Mucosa of rectum (tissue), 2 donors: ENCODE results near the gene CPNE1.

ENCODE experiments used
- H3K27ac ChIP-seq, 2 donors: one replicate each; pipeline ENCODE4 v1.7.0; 2013; ENCODE audit warnings: inconsistent platforms in 2 of 2, low read depth in 2 of 2, low read length in 2 of 2
- H3K27me3 ChIP-seq, 2 donors: one replicate each; pipeline ENCODE4 v1.7.0; 2013; ENCODE audit warnings: low read length in 2 of 2; ENCODE audit not compliant: control insufficient read depth in 2 of 2, insufficient read depth in 2 of 2
- H3K36me3 ChIP-seq, 2 donors: one replicate each; pipeline ENCODE4 v1.7.0; 2013; ENCODE audit warnings: low read length in 2 of 2; ENCODE audit not compliant: control insufficient read depth in 2 of 2, insufficient read depth in 2 of 2
- H3K4me1 ChIP-seq, 2 donors: one replicate each; pipeline ENCODE4 v1.7.0; 2013; ENCODE audit warnings: low read length in 2 of 2, mild to moderate bottlenecking in 1 of 2; ENCODE audit not compliant: control insufficient read depth in 2 of 2, insufficient read depth in 2 of 2
- H3K4me3 ChIP-seq, 2 donors: one replicate each; pipeline ENCODE4 v1.7.0; 2013; ENCODE audit warnings: low read length in 2 of 2
- H3K9ac ChIP-seq, 2 donors: one replicate each; pipeline ENCODE4 v1.7.0; 2013; ENCODE audit warnings: low read length in 2 of 2, low read depth in 1 of 2, mild to moderate bottlenecking in 1 of 2
- H3K9me3 ChIP-seq, 2 donors: one replicate each; pipeline ENCODE4 v1.7.0; 2013; ENCODE audit warnings: low read length in 2 of 2; ENCODE audit not compliant: control insufficient read depth in 2 of 2
- donor health status: healthy.
- donor health status: Normal muscosa, but diverticular disease.

CPNE1 gene

DNA sequence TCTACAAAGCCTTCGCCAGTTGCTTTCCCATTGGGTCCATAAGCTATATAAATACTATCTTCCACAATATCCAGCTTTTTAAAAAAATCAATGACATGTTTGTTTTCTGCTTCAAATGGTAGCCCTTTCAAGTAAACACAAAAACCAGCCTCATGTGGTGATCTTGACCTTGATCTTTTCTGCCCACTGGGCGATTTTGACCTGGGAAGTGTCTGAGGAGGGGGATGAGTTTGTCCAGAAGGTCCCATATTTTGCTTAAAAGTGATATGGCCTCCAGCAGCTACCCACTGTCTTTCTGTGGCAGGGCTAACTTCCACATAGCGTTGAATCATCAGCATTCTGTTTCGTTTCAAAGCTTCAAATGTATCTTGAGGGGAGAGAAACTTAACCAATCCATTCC, 10.8 kb downstream of the CPNE1 start:
- H3K27me3 ChIP-seq = no peaks in the 10 kb centered on the region
- H3K36me3 ChIP-seq = peaks cover 26 to 33% of the 10 kb centered on the region in 2 donors
- peaks cover 0 to 2% of the 10 kb centered on the region in 2 donors for H3K4me1 ChIP-seq
- no peak overlapping the region for H3K27ac ChIP-seq
- no peak overlapping the region for H3K4me3 ChIP-seq
- no peaks in the 10 kb centered on the region for H3K9me3 ChIP-seq
- no peak overlapping the region for H3K9ac ChIP-seq

DNA sequence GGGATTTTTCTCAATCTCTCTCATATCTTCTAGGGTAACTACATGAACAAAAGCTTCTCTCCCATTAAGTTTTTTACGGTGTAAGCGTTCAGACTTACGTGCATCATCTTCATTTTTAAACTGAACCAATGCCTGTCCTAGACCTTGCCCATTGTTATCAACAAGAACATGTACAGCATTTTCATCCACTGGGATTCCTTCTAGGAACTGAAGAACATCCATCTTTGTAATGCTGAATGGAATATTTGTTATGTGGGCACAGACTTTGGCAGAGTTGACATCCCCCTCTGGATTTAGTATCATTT, 11.3 kb downstream of the CPNE1 start:
- H3K36me3 ChIP-seq = peaks cover 26 to 33% of the 10 kb centered on the region in 2 donors
- no peak overlapping the region for H3K4me3 ChIP-seq
- H3K27me3 ChIP-seq = no peaks in the 10 kb centered on the region
- no peak overlapping the region for H3K9ac ChIP-seq
- H3K4me1 ChIP-seq = peaks cover 0 to 2% of the 10 kb centered on the region in 2 donors
- no peak overlapping the region for H3K27ac ChIP-seq
- H3K9me3 ChIP-seq = no peaks in the 10 kb centered on the region

GRCh38 chr20:35652641-35653429, 11.9 kb downstream of the CPNE1 start:
- no peak overlapping the region for H3K9ac ChIP-seq

GRCh38 chr20:35651958-35652357, 12.7 kb downstream of the CPNE1 start:
- H3K27ac ChIP-seq = no peak overlapping the region
- no peak overlapping the region for H3K4me3 ChIP-seq
- no peaks in the 10 kb centered on the region for H3K9me3 ChIP-seq
- no peaks in the 10 kb centered on the region for H3K27me3 ChIP-seq
- H3K36me3 ChIP-seq = peaks cover 26 to 33% of the 10 kb centered on the region in 2 donors
- no peak overlapping the region for H3K9ac ChIP-seq
- peaks cover 0 to 2% of the 10 kb centered on the region in 2 donors for H3K4me1 ChIP-seq

More at GRCh38 chr20:35652641-35653429, 11.9 kb downstream of the CPNE1 start:
- H3K9me3 ChIP-seq = no peaks in the 10 kb centered on the region
- H3K27ac ChIP-seq = no peak overlapping the region
- H3K4me1 ChIP-seq = peaks cover 0 to 2% of the 10 kb centered on the region in 2 donors
- H3K36me3 ChIP-seq = peaks cover 26 to 33% of the 10 kb centered on the region in 2 donors
- no peaks in the 10 kb centered on the region for H3K27me3 ChIP-seq
- H3K4me3 ChIP-seq = no peak overlapping the region

- Histone ChIP-seq H3K36me3 (peaks cover 26 to 33% of the 10 kb centered on the region in 2 donors), H3K4me1 (no peaks in the 10 kb centered on the region)
Measured at GRCh38 chr20:35650632-35651031, 14.1 kb downstream of the CPNE1 start.

DNA sequence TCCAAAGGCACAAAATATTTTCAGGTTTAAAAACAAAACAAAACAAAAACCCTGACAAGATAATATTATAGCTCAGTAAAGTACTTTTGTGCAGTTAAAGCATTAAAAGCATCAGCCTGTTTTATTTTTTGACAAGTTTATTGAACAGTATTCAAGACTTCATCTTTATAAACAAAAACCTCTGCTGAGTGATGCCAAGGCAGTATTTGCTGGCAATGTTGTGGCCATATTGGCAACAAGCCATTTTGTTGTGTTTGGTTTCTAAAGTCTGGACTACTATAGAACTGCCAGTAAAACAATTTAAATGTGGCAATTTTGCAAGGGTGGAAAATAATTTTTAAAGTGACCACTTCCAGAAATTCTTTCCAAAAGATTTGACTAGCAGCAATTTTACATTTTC, 15.9 kb downstream of the CPNE1 start:
- H3K27me3 ChIP-seq = no peaks in the 10 kb centered on the region
- H3K4me3 ChIP-seq = no peak overlapping the region
- no peaks in the 10 kb centered on the region for H3K9me3 ChIP-seq
- no peak overlapping the region for H3K9ac ChIP-seq
- peaks cover 10 to 18% of the 10 kb centered on the region in 2 donors for H3K36me3 ChIP-seq
- no peak overlapping the region for H3K27ac ChIP-seq
- H3K4me1 ChIP-seq = no peaks in the 10 kb centered on the region

More at GRCh38 chr20:35650632-35651031, 14.1 kb downstream of the CPNE1 start:
- no peak overlapping the region for H3K4me3 ChIP-seq
- no peak overlapping the region for H3K27ac ChIP-seq
- no peak overlapping the region for H3K9ac ChIP-seq
- no peaks in the 10 kb centered on the region for H3K9me3 ChIP-seq
- H3K27me3 ChIP-seq = no peaks in the 10 kb centered on the region

- Histone ChIP-seq H3K4me1 (no peaks in the 10 kb centered on the region), H3K27ac (no peak overlapping the region), H3K27me3 (no peaks in the 10 kb centered on the region), H3K9ac (no peak overlapping the region), H3K4me3 (no peak overlapping the region), H3K36me3 (peaks cover 0 to 2% of the 10 kb centered on the region in 2 donors), H3K9me3 (no peaks in the 10 kb centered on the region)
Measured at GRCh38 chr20:35644806-35645205, 19.9 kb downstream of the CPNE1 start.

- Histone ChIP-seq H3K4me3 (no peak overlapping the region), H3K9ac (no peak overlapping the region), H3K36me3 (no peaks in the 10 kb centered on the region), H3K27ac (no peak overlapping the region), H3K27me3 (no peaks in the 10 kb centered on the region), H3K9me3 (no peaks in the 10 kb centered on the region), H3K4me1 (no peaks in the 10 kb centered on the region)
Measured at GRCh38 chr20:35643045-35643444, 21.7 kb downstream of the CPNE1 start.

GRCh38 chr20:35641743-35642142, 23.0 kb downstream of the CPNE1 start:
- no peak overlapping the region for H3K4me3 ChIP-seq
- H3K27ac ChIP-seq = no peak overlapping the region
- no peaks in the 10 kb centered on the region for H3K9me3 ChIP-seq
- no peaks in the 10 kb centered on the region for H3K36me3 ChIP-seq
- no peaks in the 10 kb centered on the region for H3K4me1 ChIP-seq
- H3K27me3 ChIP-seq = no peaks in the 10 kb centered on the region
- H3K9ac ChIP-seq = no peak overlapping the region

DNA sequence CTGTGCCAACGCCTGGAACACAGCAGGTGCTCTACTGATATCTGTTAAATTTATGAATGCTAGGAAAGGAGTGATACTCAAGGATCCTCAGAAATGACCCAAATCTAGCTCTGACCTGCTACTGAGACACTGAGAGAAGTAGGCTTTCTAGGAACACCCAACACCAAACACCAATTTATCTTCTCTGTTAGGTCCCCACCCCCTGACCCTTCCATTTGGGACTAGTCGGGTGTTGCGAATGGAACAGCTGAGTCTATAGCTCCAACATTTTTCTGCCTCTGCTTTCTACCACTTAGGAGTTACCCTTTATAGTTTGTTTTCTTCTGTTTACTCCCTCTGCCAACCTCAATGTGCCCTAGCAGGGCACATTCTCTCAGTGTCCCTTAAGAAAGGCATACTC, 24.0 kb downstream of the CPNE1 start:
- no peak overlapping the region for H3K9ac ChIP-seq
- H3K27ac ChIP-seq = no peak overlapping the region
- H3K4me3 ChIP-seq = no peak overlapping the region
- H3K9me3 ChIP-seq = no peaks in the 10 kb centered on the region
- no peaks in the 10 kb centered on the region for H3K36me3 ChIP-seq
- H3K4me1 ChIP-seq = no peaks in the 10 kb centered on the region
- no peaks in the 10 kb centered on the region for H3K27me3 ChIP-seq
